Cardiac fibroblast (primary cell): Measurements from ENCODE around the gene FHAD1.

Experiments
- DNase-seq, 2 donors: peaks; one replicate each; pipeline versions ENCODE4 v3.0.0 to v3.0.0-alpha.2; 2010; ENCODE audit warnings: low read depth in 2 of 2
- H3K4me3 ChIP-seq, 2 donors: replicated peaks in 1 of 2; 1 replicate in 1 of 2; 2 replicates in 1 of 2; pipeline ENCODE4 v1.5.1; 2011; ENCODE audit warnings: low read depth in 2 of 2, low read length in 2 of 2, mild to moderate bottlenecking in 2 of 2, moderate library complexity in 1 of 2
- CTCF ChIP-seq: IDR thresholded peaks from one replicate; pipeline ENCODE4 v1.5.1; 2011; ENCODE audit warnings: low read depth, mild to moderate bottlenecking, low read length, inconsistent platforms

Gene FHAD1

GRCh38 chr1:15212216-15212953 is 34.6 kb upstream of the FHAD1 start:
- H3K4me3 ChIP-seq = no peak overlapping the region
- no peak for DNase-seq
- no peak for TF ChIP-seq CTCF

GRCh38 chr1:15212954-15213291 is 34.1 kb upstream of the FHAD1 start:
- no peak for TF ChIP-seq CTCF
- H3K4me3 ChIP-seq = no peak overlapping the region
- no peak for DNase-seq

- H3K4me3 ChIP-seq = no peak overlapping the region
- DNase-seq = peak in 1 of 2 donors; percentile 63
- no peak for TF ChIP-seq CTCF
These were observed 33.6 kb upstream of the FHAD1 start for GRCh38 chr1:15213341-15213821.

GRCh38 chr1:15214527-15214926 is 32.5 kb upstream of the FHAD1 start:
- DNase-seq = peak; percentile 50 to 61
- no peak overlapping the region for H3K4me3 ChIP-seq
- no peak for TF ChIP-seq CTCF

GRCh38 chr1:15215116-15215515 is 31.9 kb upstream of the FHAD1 start:
- no peak for DNase-seq
- H3K4me3 ChIP-seq = no peak overlapping the region
- TF ChIP-seq CTCF = no peak

GRCh38 chr1:15217654-15218053 is 29.4 kb upstream of the FHAD1 start:
- H3K4me3 ChIP-seq = no peak overlapping the region
- no peak for TF ChIP-seq CTCF
- no peak for DNase-seq
